Activated CD4-positive, CD25-positive, alpha-beta regulatory T cell treated with anti-CD3 and anti-CD28 coated beads, Interleukin-2, amount 50 U/mL, for 24 hours (primary cell): Measurements from ENCODE around the gene EFCAB13.

Source experiments
- ATAC-seq, 2 donors: fragments of 150-1000 bp; cut with Tn5 transposase; one replicate each; pipeline ENCODE4 v1.10.0; 2021; ENCODE audit warnings: mild to moderate bottlenecking in 1 of 2, moderate library complexity in 1 of 2

EFCAB13 gene

GRCh38 chr17:47323382-47324223, at the start of gene EFCAB13:
EFCAB13 (plus strand) TSS chr17:47323955; CDS start chr17:47328354, 4,399 bp downstream.
- peak; percentile 84 to 87 for ATAC-seq

- ATAC-seq, result no peak
These were observed 49.3 kb upstream of the EFCAB13 start for GRCh38 chr17:47274319-47275069.

DNA sequence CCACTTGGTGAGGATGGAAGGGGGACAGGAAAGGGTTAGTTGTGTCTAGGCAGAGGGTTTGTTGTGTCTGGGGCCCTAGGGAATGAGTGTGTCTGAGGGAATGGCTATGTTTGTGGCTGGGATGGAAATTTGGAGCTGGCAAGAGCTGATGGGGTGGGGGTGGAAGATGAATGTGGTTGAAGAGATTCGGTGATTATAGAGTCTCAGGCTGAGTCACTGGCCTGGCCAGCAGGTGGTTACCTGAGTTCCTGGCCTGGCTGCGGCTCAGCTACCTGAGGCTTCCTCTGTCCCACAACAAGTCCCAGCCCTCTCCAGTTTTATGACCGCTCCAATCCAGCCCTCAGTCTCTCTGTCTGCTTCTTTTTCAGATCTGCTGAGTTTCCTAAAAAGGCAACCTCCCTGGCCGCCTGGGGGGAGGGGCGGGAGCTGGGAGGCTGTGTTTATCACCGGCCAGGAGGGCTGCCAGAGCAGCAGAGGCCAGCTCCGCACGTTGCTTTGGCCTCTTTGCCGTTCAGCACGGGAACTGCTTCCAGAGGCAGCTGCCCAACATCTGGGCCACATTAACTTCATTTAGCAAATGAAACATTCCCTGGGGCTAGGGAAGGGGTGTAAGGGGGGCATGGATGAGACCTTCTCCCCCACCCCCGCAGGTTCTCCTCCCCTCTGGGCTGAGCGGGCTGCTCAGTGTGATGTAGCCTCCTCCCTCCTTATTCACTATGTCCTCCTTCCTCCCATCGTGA, 48.3 kb upstream of the EFCAB13 start:
- no peak for ATAC-seq

DNA sequence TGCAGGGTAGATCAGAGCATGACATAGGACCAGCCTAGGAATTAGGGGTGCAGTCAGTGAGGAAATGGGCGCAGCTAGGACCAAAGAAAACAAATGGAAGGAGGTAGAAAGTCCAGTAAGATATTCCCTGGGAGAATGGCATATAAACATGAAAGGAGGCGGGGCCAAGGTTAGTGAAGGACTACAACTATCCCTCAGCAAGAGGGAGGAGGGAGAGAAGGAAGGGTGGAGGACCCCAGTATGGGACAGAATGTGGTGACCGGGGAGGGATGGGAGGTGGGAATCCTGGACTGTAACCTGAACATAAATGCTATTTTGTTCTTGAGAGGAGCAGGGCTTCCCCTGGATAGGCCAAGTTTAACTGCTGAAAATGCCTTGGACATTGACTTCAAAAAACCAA, 47.3 kb upstream of the EFCAB13 start:
- no peak for ATAC-seq

- ATAC-seq, result no peak
These were observed 46.9 kb upstream of the EFCAB13 start for GRCh38 chr17:47276868-47277267.

- ATAC-seq, result no peak
These were observed 45.8 kb upstream of the EFCAB13 start for GRCh38 chr17:47277921-47278320.

DNA sequence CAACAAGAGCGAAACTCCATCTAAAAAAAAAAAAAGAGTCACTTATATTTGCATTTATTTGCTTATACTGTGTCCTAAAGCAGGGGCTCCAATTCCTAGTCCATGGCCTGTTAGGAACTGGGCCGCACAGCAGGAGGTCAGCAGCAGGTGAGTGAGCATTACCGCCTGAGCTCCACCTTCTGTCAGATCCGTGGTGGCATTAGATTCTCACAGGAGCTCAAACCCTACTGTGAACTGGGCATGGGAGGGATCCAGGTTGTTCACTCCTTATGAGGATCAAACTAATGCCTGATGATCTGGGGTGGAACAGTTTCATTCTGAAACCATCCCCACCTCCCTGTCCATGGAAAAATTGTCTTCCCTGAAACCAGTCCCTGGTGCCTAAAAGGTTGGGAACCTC, 45.2 kb upstream of the EFCAB13 start:
- no peak for ATAC-seq

GRCh38 chr17:47279062-47279801, 44.5 kb upstream of the EFCAB13 start:
- ATAC-seq, result peak in 1 of 2 donors; percentile 44

DNA sequence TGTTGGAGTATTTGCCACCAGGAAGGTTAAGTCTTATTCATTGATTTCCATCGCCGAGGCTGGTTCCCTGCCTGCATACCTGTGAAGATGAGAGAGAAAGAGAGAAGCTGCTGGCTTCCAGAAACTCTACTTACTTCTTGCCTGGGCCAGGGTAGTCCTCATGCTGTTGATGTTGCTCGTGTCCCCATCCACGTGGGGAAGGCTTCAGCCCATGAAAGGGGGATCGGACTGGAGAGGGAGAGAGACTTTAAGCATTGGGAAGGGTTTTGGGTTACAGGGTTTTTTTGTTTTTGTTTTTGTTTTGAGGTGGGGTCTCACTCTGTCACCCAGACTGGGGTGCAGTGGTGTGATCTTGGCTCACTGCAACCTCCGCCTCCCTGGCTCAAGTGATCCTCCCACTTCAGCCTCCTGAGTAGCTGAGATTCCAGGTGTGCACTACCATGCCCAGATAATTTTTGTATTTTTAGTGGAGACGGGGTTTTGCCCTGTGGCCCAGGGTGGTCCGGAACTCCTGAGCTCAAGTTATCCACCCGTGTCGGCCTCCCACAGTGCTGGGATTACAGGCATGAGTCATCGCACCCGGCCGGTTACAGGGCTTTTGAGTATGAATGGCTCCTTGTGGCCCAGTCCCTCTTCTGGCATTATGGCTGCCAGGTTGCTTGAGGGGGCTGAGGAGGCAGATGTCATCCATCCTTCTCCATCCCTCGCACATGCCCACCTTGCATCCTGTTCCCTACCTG, 43.5 kb upstream of the EFCAB13 start:
- no peak for ATAC-seq

GRCh38 chr17:47281216-47281615, 42.5 kb upstream of the EFCAB13 start:
- no peak for ATAC-seq

DNA sequence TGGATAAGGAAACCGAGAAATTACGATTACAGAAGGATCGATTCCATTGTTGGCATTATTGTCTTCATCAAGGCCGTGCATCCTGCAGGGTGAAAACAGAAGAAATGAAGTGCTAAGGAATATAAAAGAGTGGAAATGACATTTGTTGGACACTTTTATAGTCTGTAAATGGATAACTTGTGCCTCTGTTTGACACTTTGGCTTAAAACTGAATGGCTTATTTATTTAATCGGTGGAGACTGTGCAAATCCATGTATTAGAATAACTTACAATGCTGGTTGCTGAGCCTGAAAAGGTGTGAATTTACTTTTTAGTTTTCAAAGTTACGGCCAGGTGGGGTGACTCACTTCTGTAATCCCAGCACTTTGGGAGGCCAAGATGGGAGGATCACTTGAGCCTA, 38.8 kb upstream of the EFCAB13 start:
- ATAC-seq, result no peak

DNA sequence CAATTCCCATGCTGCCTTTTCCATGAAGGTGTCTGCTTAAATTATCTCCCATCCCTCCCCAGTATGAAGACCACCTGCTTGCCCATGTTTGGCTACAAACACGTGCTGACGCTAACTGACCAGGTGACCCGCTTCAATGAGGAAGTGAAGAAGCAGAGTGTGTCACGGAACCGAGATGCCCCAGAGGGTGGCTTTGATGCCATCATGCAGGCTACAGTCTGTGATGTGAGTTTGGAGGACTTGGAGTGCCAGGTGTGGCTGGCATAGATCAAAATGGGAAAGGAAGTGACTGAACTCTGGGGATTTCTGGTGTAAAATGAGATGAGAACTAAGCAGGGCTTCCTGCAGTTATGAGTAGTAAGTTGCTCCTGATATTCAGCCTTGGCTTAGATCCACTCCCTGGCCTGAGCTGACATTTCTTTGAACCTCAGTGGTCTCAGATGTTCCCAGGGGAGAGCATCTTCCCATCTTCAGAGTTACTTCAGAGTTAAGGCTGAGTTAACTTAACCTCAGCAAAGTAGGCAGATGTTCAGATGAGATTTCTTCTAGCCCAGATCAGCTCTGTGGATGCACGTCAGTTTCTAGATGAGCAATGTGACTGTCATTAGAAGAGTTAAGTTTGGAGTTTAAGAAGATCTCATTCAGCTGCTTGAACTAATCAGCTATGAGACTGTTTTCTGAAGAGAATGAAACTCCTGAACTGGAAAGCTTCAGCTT, 37.4 kb upstream of the EFCAB13 start:
- peak; percentile 51 to 57 for ATAC-seq

- ATAC-seq, result no peak
These were observed 36.7 kb upstream of the EFCAB13 start for GRCh38 chr17:47287068-47287467.

DNA sequence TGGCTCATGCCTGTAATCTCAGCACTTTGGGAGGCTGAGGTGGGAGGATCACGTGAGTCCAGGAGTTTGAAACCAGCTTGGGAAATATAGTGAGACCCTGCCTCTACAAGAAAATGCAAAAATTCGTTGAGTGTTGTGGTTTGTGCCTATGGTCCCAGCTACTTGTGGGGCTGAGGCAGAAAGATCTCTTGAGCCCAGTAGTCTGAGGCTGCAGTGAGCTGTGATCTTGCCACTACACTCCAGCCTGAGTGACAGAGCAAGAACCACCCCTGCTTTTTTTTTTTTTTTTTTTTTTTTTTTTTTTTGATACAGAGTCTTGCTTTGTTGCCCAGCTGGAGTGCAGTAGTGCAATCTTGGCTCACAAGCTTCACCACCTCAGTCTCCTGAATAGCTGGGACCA, 36.1 kb upstream of the EFCAB13 start:
- ATAC-seq, result no peak

DNA sequence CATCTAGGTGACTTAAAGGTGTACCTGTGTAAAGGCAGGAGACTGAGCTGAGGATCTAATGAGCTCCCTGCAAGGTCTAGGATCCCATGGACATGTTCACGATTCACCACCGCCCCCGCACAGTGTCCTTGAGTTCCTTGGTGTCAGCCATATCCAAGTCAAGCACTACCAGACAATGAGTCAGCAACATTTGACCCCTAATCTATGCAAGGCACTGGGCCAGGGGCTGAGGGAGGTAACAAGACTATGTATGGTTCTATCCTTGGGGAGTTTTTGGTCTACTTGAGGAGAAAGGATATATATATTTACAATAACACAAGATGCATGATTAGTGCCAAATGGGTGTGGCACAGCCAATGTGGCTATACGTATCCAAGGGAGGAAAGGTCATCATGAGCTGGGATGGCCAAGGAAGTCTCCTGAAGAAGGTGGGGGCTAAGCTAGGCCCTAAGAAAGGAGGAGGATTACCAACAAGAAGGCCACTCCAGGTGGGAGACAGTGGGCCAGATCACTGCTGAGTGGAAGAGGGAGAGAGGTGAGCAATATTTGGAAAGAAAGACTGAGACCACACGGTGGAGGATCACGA, 35.1 kb upstream of the EFCAB13 start:
- ATAC-seq, result no peak

GRCh38 chr17:47289302-47289701, 34.5 kb upstream of the EFCAB13 start:
- no peak for ATAC-seq

- no peak for ATAC-seq
These were observed 32.9 kb upstream of the EFCAB13 start for GRCh38 chr17:47290870-47291241.

GRCh38 chr17:47291242-47291873, 32.4 kb upstream of the EFCAB13 start:
- ATAC-seq, result no peak

DNA sequence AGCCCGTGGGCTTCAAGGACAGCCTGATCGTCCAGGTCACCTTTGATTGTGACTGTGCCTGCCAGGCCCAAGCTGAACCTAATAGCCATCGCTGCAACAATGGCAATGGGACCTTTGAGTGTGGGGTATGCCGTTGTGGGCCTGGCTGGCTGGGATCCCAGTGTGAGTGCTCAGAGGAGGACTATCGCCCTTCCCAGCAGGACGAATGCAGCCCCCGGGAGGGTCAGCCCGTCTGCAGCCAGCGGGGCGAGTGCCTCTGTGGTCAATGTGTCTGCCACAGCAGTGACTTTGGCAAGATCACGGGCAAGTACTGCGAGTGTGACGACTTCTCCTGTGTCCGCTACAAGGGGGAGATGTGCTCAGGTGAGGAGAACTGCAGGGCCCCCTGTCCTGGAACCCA, 31.5 kb upstream of the EFCAB13 start:
- no peak for ATAC-seq
